IPS-20b (cell line): ENCODE results near the gene PSMD9.
"Not testable (repeated sequence)": the region's sequence is repeated elsewhere in the genome, so short reads cannot be mapped to it uniquely, and the experiment has no call there.

Source experiments
- H3K27ac ChIP-seq: one replicate; pipeline ENCODE4 v1.5.1; 2013; ENCODE audit warnings: low read length
- H3K27me3 ChIP-seq: 2 replicates; pipeline ENCODE4 v1.6.1; 2013; ENCODE audit warnings: mild to moderate bottlenecking, low read length, inconsistent platforms; ENCODE audit not compliant: insufficient read depth
- H3K36me3 ChIP-seq: 2 replicates; pipeline ENCODE4 v1.6.1; 2013; ENCODE audit warnings: low read depth, mild to moderate bottlenecking, inconsistent platforms, low read length, moderate library complexity; ENCODE audit not compliant: insufficient read depth
- H3K4me1 ChIP-seq: 2 replicates; pipeline ENCODE4 v1.6.1; 2013; ENCODE audit warnings: mild to moderate bottlenecking, control low read depth, inconsistent platforms, low read length, moderate library complexity; ENCODE audit not compliant: insufficient read depth
- H3K4me3 ChIP-seq: 2 replicates; pipeline ENCODE4 v1.5.1; 2013; ENCODE audit warnings: mild to moderate bottlenecking, low read length, inconsistent platforms
- H3K9ac ChIP-seq: 2 replicates; pipeline ENCODE4 v1.6.1; 2013; ENCODE audit warnings: low read depth, mild to moderate bottlenecking, inconsistent platforms, low read length, moderate library complexity
- H3K9me3 ChIP-seq: 2 replicates; pipeline ENCODE4 v1.6.1; 2013; ENCODE audit warnings: mild to moderate bottlenecking, low read depth, low read length, inconsistent platforms; ENCODE audit not compliant: insufficient read depth

The PSMD9 gene

DNA sequence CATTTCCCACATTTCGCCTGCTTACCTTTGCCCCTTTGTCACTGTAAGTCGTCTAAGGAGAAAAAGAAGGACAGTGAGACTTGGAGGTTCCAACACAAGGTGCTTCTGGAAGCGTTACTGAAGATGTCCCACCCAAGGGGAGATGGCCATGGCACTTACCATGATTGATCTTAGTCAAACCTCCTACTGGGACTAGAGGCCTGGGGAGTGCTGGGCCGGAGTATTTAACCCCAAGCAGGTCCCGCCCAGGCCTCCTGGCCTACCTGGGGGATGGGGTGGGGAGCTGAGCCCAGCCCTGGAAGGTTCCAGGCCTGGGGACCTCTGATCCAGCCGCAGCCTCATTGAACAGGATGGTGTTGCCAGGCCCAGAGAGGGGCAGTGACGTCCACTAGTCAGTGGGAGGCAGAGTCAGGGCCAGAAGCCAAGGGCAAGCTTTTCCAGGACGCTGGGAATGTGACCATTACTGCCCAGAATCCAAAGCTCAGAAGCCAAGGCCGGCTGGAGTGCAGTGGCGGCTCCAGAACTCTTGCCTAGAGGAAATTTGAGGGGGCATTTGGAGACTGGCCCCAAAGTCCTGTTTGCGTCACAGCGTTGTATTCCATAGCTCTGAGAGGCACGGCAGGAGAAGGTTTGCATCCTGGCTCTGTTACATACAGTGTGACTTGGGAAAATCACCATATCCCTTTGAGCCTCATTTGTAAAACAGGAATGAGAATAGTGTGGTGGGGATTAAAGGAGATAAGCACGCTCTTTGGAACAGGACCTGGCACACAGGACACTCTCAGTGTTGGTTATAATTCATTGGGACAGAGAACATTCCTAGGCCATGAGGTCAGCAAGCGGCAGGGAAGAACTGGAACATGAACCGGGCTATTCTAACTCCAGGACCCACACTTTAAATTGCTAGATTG lies 29.7 kb upstream of the PSMD9 start, which contains the start of gene HPD:
Gene HPD (minus strand): TSS at position 198 of the 911 bp plus-strand sequence. CDS start 36 bp downstream, at position 162.
- Histone ChIP-seq H3K4me3 (no peak within 1 kb of the TSS), H3K9me3 (no peaks in the 10 kb centered on the region), H3K27me3 (no peaks in the 10 kb centered on the region), H3K27ac (no peak within 1 kb of the TSS), H3K36me3 (no peaks in the 10 kb centered on the region), H3K4me1 (peaks cover 12% of the 10 kb centered on the region), H3K9ac (peak within 1 kb of the TSS; percentile 43; the same call in 1 of the 2 replicates)

DNA sequence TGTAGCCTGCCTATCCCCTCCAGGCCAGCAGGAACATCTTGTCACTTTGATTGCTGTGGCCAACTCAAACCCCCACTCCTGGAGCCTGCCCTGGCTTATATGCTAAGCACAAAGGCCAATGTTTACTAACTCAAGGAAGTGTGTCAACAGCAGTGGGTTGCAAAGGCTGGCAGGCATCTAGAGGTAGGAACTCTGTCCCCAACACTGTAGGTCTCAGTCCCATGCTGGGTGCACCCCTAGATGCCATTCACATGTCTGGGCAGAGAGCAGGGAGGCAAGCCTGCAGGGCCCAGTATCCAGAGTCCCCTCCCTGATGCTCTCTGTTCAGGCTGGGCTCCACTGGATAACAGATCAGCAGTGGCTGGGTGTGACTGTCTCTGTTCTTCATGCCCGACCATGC lies 28.3 kb upstream of the PSMD9 start:
- Histone ChIP-seq H3K27me3 (no peaks in the 10 kb centered on the region), H3K4me3 (no peak overlapping the region), H3K4me1 (peaks cover 12% of the 10 kb centered on the region), H3K9ac (no peak overlapping the region), H3K36me3 (no peaks in the 10 kb centered on the region), H3K9me3 (no peaks in the 10 kb centered on the region), H3K27ac (no peak overlapping the region)

DNA sequence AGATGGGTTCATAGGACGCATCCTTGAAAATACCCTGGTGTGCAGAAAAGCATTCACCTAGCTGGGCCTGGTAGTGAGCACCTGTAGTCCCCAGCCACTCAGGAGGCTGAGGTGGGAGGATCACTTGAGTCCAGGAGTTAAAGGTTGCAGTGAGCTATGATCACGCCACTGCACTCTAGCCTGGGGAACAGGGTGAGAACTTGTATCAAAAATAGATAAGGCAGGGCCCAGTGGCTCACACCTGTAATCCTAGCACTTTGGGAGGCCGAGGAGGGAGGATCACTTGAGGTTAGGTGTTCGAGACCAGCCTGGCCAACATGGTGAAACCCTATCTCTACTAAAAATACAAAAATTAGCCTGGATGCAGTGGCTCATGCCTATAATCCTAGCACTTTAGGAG lies 27.9 kb upstream of the PSMD9 start:
- peaks cover 12% of the 10 kb centered on the region for H3K4me1 ChIP-seq
- not testable (repeated sequence) for H3K27ac ChIP-seq, H3K36me3 ChIP-seq, H3K9ac ChIP-seq, H3K4me3 ChIP-seq, H3K9me3 ChIP-seq, H3K27me3 ChIP-seq

DNA sequence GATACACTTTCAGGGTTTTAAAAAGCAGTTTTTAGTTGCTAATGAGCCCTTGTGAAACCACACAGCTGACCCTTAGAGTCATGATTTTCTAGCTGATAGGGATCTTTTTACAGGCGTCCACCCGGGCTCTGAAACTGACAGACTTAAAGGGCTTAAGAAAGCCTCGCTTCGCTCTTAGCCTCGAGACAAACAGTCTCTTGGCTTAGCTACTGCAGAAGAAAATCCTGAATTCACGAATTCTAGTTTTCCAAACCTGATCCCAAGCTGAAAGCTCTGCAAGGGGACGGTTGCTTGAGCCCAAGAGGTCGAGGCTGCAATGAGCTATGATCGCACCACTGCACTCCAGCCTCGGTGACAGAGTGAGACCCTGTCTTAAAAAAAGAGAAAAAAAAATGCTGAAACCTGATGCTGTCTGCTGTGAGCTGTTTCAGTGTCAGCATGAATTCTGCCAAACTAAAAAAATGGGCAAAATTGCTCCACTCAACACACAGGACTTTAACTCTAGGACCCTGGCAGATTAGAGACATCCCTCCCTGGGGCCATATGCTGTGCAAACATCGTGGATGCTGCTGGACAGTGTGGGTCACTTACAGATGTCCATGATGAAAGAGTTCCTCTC lies 26.8 kb upstream of the PSMD9 start:
- H3K4me1 ChIP-seq: peaks cover 12% of the 10 kb centered on the region
- H3K27me3 ChIP-seq: no peaks in the 10 kb centered on the region
- H3K36me3 ChIP-seq: no peaks in the 10 kb centered on the region
- H3K9me3 ChIP-seq: no peaks in the 10 kb centered on the region
- no peak overlapping the region for H3K4me3 ChIP-seq
- H3K9ac ChIP-seq: no peak overlapping the region
- H3K27ac ChIP-seq: no peak overlapping the region

DNA sequence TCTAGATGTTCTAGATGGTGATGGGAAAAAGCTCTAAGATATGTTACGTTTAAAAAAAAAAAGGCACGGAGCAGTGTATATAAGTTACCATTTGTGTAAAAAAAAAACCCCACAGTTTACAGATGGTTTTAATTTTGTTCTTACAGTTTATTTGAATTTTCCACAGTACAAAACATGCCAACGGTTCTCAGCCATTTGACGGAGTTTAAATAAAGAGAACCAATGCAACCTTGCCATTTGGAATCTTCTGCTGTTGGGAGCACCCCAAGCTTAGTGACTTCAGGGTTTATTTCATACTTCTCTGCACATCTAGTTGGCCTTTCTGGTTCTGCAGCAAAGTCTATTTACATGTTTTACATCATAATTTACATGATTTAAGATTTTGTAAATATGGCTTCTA lies 22.3 kb upstream of the PSMD9 start:
- Histone ChIP-seq H3K36me3 (no peaks in the 10 kb centered on the region), H3K4me3 (no peak overlapping the region), H3K27me3 (no peaks in the 10 kb centered on the region), H3K9me3 (no peaks in the 10 kb centered on the region), H3K4me1 (no peaks in the 10 kb centered on the region), H3K9ac (no peak overlapping the region), H3K27ac (no peak overlapping the region)

DNA sequence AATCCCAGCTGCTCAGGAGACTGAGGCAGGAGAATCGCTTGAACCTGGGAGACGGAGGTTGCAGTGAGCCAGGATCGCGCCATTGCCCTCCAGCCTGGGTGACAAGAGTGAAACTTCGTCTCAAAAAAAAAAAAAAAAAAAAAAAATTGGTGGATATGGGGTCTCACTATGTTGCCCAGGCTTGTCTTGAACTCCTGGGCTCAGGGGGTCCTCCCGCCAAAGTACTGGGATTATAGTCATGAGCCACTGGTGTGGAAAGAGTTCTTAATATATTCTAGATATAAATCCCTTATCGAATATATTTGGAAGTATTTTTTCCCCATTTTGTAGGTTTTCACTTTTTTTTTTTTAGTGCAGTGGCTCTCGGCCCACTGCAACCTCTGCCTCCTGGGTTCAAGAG lies 19.4 kb upstream of the PSMD9 start:
- not testable (repeated sequence) for H3K27me3 ChIP-seq, H3K27ac ChIP-seq, H3K4me1 ChIP-seq, H3K9me3 ChIP-seq, H3K9ac ChIP-seq, H3K36me3 ChIP-seq, H3K4me3 ChIP-seq

DNA sequence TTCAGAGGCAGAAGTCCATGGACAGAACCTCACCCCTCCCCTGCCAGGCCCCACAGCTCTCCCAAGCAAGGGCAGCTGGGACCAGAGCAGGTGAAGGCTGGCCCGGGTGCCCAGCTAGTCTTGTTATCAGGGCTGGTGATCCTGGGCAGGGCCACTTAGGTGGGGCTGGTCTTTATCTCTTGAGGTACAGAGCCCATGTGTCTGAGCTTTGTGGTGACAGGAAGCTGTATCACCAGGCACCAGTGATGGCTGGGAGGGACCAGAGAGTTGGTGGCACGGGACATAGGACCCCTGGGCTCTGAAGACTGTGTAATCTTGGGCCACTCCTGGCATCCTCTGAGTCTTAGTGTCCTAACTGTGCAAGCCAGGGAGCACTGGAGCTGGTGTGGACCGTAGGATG lies 17.1 kb upstream of the PSMD9 start:
- H3K36me3 ChIP-seq: no peaks in the 10 kb centered on the region
- no peak overlapping the region for H3K4me3 ChIP-seq
- no peak overlapping the region for H3K27ac ChIP-seq
- no peaks in the 10 kb centered on the region for H3K9me3 ChIP-seq
- H3K4me1 ChIP-seq: no peaks in the 10 kb centered on the region
- H3K9ac ChIP-seq: no peak overlapping the region
- no peaks in the 10 kb centered on the region for H3K27me3 ChIP-seq

DNA sequence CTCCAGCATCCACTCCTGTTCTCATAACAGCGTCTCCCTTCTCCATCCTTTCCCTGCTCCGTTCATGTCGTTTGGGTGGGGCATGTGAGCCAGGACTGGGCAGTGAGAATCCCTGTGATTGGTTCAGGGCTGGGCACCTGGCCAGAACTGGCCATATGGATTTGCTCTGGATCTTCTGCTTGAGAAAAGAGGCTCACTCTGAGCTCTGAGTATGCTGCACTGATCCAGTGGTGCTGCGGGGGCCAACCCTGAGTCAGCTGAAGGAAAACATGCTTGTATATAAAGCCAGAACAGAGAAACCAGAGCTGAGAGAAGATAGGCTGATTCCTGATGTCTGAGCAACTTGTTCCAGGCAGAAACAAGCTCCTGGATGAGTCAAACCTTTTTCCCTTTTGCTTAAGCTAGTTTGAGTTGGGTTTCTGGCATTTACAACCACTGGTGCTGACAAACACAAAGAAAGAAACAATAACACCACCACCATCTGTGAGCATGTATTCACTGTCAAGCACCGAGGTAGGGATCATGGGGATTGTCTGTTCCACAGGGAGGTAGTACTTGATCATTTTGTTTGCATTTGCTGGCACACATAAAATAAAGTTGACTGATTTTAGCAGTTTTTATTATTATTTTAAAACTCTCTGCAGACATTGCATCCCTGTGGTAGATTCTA lies 15.9 kb upstream of the PSMD9 start:
- Histone ChIP-seq H3K4me3 (no peak overlapping the region), H3K9ac (no peak overlapping the region), H3K4me1 (no peaks in the 10 kb centered on the region), H3K27ac (no peak overlapping the region), H3K9me3 (no peaks in the 10 kb centered on the region), H3K36me3 (no peaks in the 10 kb centered on the region), H3K27me3 (no peaks in the 10 kb centered on the region)

DNA sequence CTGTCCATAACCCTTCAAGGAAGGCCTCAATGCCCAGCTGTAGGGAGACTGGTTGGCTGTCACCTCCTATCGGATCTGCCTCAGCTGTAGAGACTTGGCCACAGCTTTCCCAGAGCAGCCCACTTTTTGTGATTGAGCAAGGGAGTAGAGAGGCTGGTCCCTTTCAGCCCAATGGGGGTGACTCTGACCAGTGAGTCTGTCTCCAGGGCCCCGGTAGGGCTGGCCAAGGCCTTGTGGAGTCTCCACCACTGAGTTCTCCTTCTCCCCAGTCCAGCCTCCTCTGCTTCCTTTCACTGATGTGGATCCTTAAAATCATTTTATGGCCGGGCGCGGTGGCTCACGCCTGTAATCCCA lies 15.4 kb upstream of the PSMD9 start:
- no peak overlapping the region for H3K4me3 ChIP-seq
- H3K27me3 ChIP-seq: no peaks in the 10 kb centered on the region
- H3K36me3 ChIP-seq: no peaks in the 10 kb centered on the region
- H3K27ac ChIP-seq: no peak overlapping the region
- no peaks in the 10 kb centered on the region for H3K9me3 ChIP-seq
- H3K9ac ChIP-seq: no peak overlapping the region
- no peaks in the 10 kb centered on the region for H3K4me1 ChIP-seq

DNA sequence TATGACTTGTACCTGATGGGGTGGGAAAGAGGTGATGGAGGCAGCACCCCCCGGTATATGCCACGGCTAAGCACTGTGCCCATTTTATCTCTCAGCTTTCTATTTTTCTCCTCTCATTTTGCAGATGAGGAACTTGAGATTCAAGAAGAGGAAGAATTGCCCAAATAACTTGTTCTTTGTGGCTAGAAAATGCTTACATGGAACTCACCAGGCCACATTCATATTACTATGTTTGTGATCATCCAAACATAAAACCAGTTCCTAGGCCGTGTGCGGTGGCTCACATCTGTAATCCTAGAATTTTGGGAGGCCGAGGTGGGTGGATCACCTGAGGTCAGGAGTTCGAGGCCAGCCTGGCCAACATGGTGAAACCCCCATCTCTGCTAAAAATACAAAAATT lies 14.5 kb upstream of the PSMD9 start:
- Histone ChIP-seq H3K36me3 (no peaks in the 10 kb centered on the region), H3K9me3 (no peaks in the 10 kb centered on the region), H3K9ac (no peak overlapping the region), H3K27ac (no peak overlapping the region), H3K4me3 (no peak overlapping the region), H3K4me1 (no peaks in the 10 kb centered on the region), H3K27me3 (no peaks in the 10 kb centered on the region)

DNA sequence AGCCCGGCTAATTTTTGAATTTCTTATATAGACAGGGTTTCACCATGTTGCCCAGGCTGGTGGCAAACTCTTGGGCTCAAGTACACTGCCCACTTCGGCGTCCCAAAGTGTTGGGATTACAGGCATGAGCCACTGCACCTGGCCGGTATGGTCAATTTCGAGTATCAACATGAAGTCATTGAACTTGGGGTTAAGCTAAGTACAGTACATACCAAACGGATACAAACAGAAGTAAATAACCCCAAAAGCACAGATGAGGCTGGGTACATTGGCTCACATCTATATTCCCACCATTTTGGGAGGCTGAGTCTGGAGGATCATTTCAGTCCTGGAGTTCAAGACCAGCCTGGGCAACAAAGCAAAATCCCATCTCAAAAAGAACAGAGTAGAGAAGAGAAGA lies 13.0 kb upstream of the PSMD9 start:
- no peak overlapping the region for H3K27ac ChIP-seq
- no peak overlapping the region for H3K4me3 ChIP-seq
- H3K27me3 ChIP-seq: no peaks in the 10 kb centered on the region
- no peaks in the 10 kb centered on the region for H3K9me3 ChIP-seq
- H3K36me3 ChIP-seq: no peaks in the 10 kb centered on the region
- no peaks in the 10 kb centered on the region for H3K4me1 ChIP-seq
- H3K9ac ChIP-seq: no peak overlapping the region

DNA sequence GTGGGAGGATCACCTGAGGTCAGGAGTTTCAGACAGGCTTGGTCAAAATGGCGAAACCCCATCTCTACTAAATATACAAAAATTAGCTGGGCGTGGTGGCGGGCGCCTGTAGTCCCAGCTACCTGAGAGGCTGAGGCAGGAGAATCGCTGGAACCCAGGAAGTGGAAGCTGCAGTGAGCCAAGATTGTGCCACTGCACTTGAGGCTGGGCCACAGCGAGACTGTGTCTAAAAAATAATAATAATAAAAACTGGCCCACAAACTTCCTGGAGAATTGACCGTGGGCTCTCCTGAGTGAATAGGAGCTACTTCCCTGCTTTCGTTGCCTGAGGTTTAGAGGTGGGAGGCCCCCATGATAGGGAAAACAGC lies 12.5 kb upstream of the PSMD9 start:
- not testable (repeated sequence) for H3K36me3 ChIP-seq, H3K9ac ChIP-seq, H3K9me3 ChIP-seq, H3K27me3 ChIP-seq, H3K4me3 ChIP-seq, H3K4me1 ChIP-seq, H3K27ac ChIP-seq
